ENCODE data around the gene SPTLC1.

The SPTLC1 gene

GRCh38 chr9:91992461-91993041 is 122.7 kb downstream of the SPTLC1 start:
- no peak for DNase-seq (ENCODE audit: low read depth in 1 of 2, low spot score in 1 of 2)

- DNase-seq (ENCODE audit: low read depth in 1 of 2, low spot score in 1 of 2) = no peak
Measured at GRCh38 chr9:91991721-91992341, 123.4 kb downstream of the SPTLC1 start.

GRCh38 chr9:91986248-91986647 is 129.0 kb downstream of the SPTLC1 start:
- DNase-seq (ENCODE audit: low read depth in 1 of 2, low spot score in 1 of 2) = no peak

DNA sequence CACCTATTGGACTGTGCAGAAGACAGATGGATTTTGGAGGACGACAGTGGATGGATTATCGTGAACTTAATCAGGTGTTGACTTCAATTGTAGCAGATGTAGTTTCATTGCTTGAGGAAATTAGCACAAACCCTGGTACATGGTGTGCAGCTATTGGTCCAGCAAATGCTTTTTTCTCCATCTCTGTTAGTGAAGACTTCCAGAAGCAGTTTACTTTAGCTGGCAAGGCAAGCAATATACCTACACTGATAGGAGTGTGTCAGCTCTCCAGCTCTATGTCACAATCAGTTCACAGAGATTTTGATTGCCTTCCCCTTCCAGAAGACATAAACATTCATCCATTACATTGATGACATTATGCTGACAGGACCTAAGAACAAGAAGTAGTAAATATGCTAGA is 129.5 kb downstream of the SPTLC1 start:
- no peak for DNase-seq (ENCODE audit: low read depth in 1 of 2, low spot score in 1 of 2)
